ENCODE results near the gene VSIG10L2. TPM values are rescaled to one million over a fixed set of nuclear protein-coding genes. Genes with fewer than 3 reads are reported as not detected.
"Not testable (repeated sequence)": the region's sequence is repeated elsewhere in the genome, so short reads cannot be mapped to it uniquely, and the experiment has no call there.

The VSIG10L2 gene
- total RNA-seq, 1 donor from 2014 or later = not detected

DNA sequence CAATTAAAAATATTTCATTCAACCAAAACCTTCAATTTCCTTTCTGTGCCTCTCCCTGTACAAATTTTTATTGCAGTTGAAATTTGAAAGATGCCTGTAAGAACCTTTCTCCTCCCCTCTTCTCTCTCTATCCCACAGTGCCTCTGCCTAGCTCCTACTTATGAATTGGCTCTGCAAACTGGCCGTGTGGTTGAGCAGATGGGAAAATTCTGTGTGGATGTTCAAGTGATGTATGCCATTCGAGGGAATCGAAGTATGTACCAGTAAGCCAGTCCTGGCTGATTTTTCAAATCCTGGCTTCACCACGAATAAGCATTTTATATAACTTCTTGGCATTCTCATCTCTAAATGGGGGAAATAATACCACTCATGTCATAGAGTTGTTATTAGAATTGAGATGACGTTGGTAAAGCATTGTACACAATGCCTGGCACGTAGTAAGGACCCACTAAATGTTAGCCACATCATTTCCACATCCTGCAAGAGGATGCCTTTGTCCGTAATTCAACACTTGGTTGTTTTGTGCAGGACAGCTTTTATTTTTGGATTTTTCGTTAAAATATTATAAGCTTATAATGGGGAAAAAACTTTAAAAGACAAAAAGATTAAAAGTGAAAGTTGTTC lies 35.5 kb upstream of the VSIG10L2 start:
- no peak overlapping the region for H3K4me3 ChIP-seq (ENCODE audit: low read depth, low read length)
- DNase-seq (ENCODE audit: low read depth) = no peak
- TF ChIP-seq, protein P1, sequence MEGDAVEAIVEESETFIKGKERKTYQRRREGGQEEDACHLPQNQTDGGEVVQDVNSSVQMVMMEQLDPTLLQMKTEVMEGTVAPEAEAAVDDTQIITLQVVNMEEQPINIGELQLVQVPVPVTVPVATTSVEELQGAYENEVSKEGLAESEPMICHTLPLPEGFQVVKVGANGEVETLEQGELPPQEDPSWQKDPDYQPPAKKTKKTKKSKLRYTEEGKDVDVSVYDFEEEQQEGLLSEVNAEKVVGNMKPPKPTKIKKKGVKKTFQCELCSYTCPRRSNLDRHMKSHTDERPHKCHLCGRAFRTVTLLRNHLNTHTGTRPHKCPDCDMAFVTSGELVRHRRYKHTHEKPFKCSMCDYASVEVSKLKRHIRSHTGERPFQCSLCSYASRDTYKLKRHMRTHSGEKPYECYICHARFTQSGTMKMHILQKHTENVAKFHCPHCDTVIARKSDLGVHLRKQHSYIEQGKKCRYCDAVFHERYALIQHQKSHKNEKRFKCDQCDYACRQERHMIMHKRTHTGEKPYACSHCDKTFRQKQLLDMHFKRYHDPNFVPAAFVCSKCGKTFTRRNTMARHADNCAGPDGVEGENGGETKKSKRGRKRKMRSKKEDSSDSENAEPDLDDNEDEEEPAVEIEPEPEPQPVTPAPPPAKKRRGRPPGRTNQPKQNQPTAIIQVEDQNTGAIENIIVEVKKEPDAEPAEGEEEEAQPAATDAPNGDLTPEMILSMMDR (conservative IDR thresholded peaks at IDR 0.05; ENCODE audit: low read depth, low read length) = no peak

DNA sequence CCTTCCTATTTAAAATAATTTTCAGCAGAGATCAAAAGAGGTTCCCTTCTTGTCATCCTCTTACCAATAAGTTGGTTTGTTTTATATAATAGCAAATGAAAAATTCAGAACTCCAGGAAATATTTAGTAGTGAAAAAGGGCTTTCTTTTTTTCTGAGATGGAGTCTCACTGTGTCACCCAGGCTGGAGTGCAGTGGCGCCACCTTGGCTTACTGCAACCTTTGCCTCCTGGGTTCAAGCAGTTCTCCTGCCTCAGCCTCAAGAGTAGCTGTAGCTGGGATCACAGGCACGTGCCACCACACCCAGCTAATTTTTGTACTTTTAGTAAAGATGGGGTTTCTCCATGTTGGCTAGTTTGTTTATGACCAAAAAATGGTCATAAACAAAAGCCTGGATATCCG lies 31.2 kb upstream of the VSIG10L2 start:
- not testable (repeated sequence) for H3K4me3 ChIP-seq (ENCODE audit: low read depth, low read length); DNase-seq (ENCODE audit: low read depth)

DNA sequence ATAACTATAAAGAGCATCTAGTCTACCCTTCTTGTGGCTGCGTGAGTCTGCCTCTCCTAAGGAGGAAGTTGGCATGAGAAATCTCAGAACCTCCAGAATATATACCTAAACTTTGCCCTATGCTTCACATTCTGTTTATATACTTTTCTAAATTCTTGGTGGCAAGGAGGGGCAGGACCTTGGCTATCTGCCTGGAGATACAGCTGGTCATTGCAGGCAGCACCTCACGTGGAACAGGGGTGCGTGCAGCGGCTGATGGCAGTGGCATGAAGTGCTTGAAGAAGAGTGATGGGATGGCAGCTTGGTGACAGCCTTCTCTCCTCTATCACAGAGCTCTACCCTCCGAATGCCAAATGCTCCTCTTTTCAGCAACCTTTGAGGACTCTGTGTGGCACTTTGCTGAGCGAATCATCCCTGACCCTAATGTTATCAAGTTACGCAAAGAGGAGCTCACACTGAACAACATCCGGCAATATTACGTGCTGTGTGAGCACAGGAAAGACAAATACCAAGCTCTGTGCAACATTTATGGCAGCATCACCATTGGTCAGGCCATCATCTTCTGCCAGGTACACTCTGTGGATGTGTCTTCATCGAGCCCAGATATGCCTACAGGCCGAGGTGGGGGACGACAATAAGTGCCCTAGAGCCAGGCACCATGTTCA lies 29.0 kb upstream of the VSIG10L2 start:
- DNase-seq (ENCODE audit: low read depth) = no peak
- no peak overlapping the region for H3K4me3 ChIP-seq (ENCODE audit: low read depth, low read length)
- TF ChIP-seq, protein P1 (conservative IDR thresholded peaks at IDR 0.05; ENCODE audit: low read depth, low read length) = no peak

DNA sequence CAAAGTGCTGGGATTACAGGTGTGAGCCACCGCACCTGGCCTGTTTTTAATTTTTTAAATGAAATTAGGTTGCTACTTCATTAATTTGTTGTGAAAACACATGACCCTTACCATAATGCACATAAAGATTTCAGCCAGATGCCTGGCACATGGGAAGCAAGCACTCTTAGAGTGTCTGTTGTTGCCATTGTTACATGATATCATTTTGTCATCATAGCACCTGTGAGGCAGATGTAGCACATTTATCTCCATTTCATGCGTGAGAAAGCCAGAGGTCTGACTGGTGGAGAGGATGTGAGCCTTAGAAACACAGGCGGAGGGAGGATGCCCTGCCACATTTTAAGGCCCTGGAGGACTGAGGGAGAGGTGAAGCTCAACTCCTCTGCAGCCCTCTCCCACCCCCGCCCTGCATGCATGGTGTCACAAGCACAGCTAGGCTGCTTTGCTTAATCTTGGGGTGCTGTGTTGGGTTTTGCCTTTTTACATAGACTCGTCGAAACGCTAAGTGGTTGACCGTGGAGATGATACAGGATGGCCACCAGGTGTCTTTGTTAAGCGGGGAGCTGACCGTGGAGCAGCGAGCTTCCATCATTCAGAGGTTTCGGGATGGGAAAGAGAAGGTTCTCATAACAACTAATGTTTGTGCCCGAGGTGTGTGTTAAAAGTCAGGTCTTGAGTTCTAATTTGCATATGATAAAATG lies 27.6 kb upstream of the VSIG10L2 start:
- H3K4me3 ChIP-seq (ENCODE audit: low read depth, low read length) = no peak overlapping the region
- DNase-seq (ENCODE audit: low read depth) = no peak
- TF ChIP-seq, protein P1 (conservative IDR thresholded peaks at IDR 0.05; ENCODE audit: low read depth, low read length) = no peak

DNA sequence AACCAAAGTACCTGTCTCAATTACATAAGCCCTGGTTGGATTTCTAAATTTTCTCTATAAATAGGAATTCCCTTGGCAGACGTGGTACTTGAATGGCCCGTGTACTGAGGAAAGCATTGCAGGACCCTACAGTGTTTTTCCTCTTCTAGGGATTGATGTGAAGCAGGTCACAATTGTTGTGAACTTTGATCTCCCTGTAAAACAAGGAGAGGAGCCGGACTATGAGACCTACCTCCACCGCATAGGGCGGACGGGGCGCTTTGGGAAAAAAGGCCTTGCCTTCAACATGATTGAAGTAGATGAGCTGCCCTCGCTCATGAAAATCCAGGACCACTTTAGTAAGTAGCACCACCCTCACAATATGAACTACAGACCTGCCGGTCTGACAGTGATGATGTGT lies 24.8 kb upstream of the VSIG10L2 start:
- TF ChIP-seq, protein P1 (conservative IDR thresholded peaks at IDR 0.05; ENCODE audit: low read depth, low read length) = no peak

DNA sequence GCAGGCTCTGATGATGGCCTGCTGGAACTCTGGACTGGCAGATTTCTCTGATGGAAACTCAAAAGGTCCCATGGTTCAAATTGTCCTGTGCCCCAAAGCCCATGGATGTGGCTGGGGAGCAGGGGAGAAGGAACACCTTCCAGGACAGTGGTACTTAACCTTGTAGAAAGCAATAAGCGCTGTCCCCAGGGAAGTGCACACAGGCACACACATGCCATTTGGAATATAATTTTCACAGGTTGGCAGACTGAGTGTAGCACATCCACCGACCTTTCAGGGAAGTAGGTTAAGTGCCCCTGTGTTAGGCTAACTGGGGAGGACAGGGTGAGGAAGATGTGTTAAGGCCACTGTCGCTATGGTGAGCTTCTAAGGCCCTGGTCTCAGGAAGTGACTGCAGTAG lies 23.7 kb upstream of the VSIG10L2 start:
- TF ChIP-seq, protein P1 (conservative IDR thresholded peaks at IDR 0.05; ENCODE audit: low read depth, low read length) = no peak
- no peak for DNase-seq (ENCODE audit: low read depth)
- no peak overlapping the region for H3K4me3 ChIP-seq (ENCODE audit: low read depth, low read length)

More for the DNA sequence above, 24.8 kb upstream of the VSIG10L2 start:
- no peak overlapping the region for H3K4me3 ChIP-seq (ENCODE audit: low read depth, low read length)
- no peak for DNase-seq (ENCODE audit: low read depth)

DNA sequence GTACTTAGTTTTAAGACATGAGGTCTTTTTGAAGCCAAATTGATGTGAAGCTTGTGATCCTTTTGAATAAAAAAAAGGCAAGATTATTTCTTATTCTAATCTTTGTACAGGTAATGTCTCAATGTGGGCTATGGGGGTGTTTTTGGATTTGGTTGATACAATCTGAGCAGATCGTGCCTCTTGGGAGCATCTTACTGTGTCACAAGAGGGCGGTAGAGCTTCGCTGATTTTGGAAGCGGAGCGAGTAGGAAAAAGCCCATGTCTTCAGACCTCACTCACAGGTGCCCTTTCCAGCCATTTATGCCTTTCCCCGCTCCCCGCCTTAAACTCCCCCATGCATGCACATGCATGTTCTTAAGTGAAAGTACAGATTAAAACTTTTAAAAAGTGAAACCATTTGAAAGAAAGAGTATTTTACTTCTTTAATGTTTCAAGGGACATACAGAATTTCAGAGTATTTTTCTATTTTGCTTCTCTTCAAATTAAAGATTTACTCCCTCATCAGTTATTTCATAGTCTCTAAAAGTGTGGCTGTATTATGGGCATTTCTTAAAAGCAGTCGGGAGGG lies 22.7 kb upstream of the VSIG10L2 start:
- TF ChIP-seq, protein P1 (conservative IDR thresholded peaks at IDR 0.05; ENCODE audit: low read depth, low read length) = peak; percentile 95
- DNase-seq (ENCODE audit: low read depth) = peak; percentile 16
- no peak overlapping the region for H3K4me3 ChIP-seq (ENCODE audit: low read depth, low read length)
